ENCODE measurements around the gene APBB1IP. TPM values are rescaled to one million over a fixed set of nuclear protein-coding genes. Genes with fewer than 3 reads are reported as not detected.
"Not testable (repeated sequence)": the region's sequence is repeated elsewhere in the genome, so short reads cannot be mapped to it uniquely, and the experiment has no call there.

APBB1IP gene
- total RNA-seq, 4 donors from 2014 or later: 2.6 to 6.2 (median 5.1) TPM

- WGBS: 71% methylated on average over 3 of the region's 3 CpGs
- Histone ChIP-seq H3K4me1 (peaks cover 4 to 15% (median 11%) of the 10 kb centered on the region in 4 donors), H3K27me3 (no peaks in the 10 kb centered on the region), H3K4me3 (no peak overlapping the region), H3K36me3 (no peaks in the 10 kb centered on the region), H3K27ac (replicated peaks in 1 of 4) (peak overlapping the region in 1 of 4 donors; percentile 28), H3K9me3 (no peaks in the 10 kb centered on the region)
- no peak for TF ChIP-seq POLR2A (IDR thresholded peaks at IDR 0.05; ENCODE audit: low read depth)
- intact Hi-C loops (cut with DNase I): no loop called here
- no peak for DNase-seq (ENCODE audit: extremely low spot score)
Observed at GRCh38 chr10:26491276-26491675, 53.1 kb downstream of the APBB1IP start.

GRCh38 chr10:26491934-26492333 is 53.8 kb downstream of the APBB1IP start:
- Histone ChIP-seq H3K9me3 (no peaks in the 10 kb centered on the region), H3K27ac (replicated peaks in 1 of 4) (peak overlapping the region in 1 of 4 donors; percentile 28), H3K36me3 (no peaks in the 10 kb centered on the region), H3K4me3 (no peak overlapping the region), H3K27me3 (no peaks in the 10 kb centered on the region), H3K4me1 (peaks cover 4 to 9% (median 5%) of the 10 kb centered on the region in 4 donors)
- intact Hi-C loops (cut with DNase I): no loop called here
- TF ChIP-seq POLR2A (IDR thresholded peaks at IDR 0.05; ENCODE audit: low read depth) (no peak), EP300 (IDR thresholded peaks at IDR 0.05) (no peak), POLR2AphosphoS5 (IDR thresholded peaks at IDR 0.05) (no peak), CTCF (IDR thresholded peaks at IDR 0.05) (no peak)
- no peak for DNase-seq (ENCODE audit: extremely low spot score)
- WGBS: 45% methylated on average over 3 of the region's 3 CpGs

GRCh38 chr10:26492725-26493124 is 54.6 kb downstream of the APBB1IP start:
- H3K9me3 ChIP-seq; H3K4me1 ChIP-seq; H3K36me3 ChIP-seq; intact Hi-C loops (cut with DNase I); H3K27ac ChIP-seq (replicated peaks in 1 of 4); DNase-seq (ENCODE audit: extremely low spot score); H3K27me3 ChIP-seq; H3K4me3 ChIP-seq: not testable (repeated sequence)
- 87% methylated on average over 9 of the region's 9 CpGs for WGBS

- H3K36me3 ChIP-seq: no peaks in the 10 kb centered on the region
- no peak overlapping the region for H3K27ac ChIP-seq (replicated peaks in 1 of 4)
- intact Hi-C loops (cut with DNase I): no loop called here
- TF ChIP-seq POLR2AphosphoS5 (IDR thresholded peaks at IDR 0.05): no peak
- TF ChIP-seq POLR2A (IDR thresholded peaks at IDR 0.05; ENCODE audit: low read depth): no peak
- no peak for TF ChIP-seq EP300 (IDR thresholded peaks at IDR 0.05)
- no peak for TF ChIP-seq CTCF (IDR thresholded peaks at IDR 0.05)
- DNase-seq (ENCODE audit: extremely low spot score): no peak
- WGBS: 73% methylated on average over 2 of the region's 2 CpGs
- no peak overlapping the region for H3K4me3 ChIP-seq
- H3K4me1 ChIP-seq: no peaks in the 10 kb centered on the region
- no peaks in the 10 kb centered on the region for H3K27me3 ChIP-seq
- no peaks in the 10 kb centered on the region for H3K9me3 ChIP-seq
Observed at GRCh38 chr10:26494018-26494417, 55.9 kb downstream of the APBB1IP start.

- H3K4me3 ChIP-seq: no peak overlapping the region
- DNase-seq (ENCODE audit: extremely low spot score): no peak
- no peak overlapping the region for H3K27ac ChIP-seq (replicated peaks in 1 of 4)
- TF ChIP-seq POLR2AphosphoS5 (IDR thresholded peaks at IDR 0.05): no peak
- TF ChIP-seq EP300 (IDR thresholded peaks at IDR 0.05): no peak
- TF ChIP-seq CTCF (IDR thresholded peaks at IDR 0.05): no peak
- TF ChIP-seq POLR2A (IDR thresholded peaks at IDR 0.05; ENCODE audit: low read depth): no peak
- H3K27me3 ChIP-seq: no peaks in the 10 kb centered on the region
- no peaks in the 10 kb centered on the region for H3K4me1 ChIP-seq
- H3K36me3 ChIP-seq: no peaks in the 10 kb centered on the region
- no peaks in the 10 kb centered on the region for H3K9me3 ChIP-seq
- intact Hi-C loops (cut with DNase I): no loop called here
Observed at GRCh38 chr10:26499426-26499825, 61.3 kb downstream of the APBB1IP start.

- Histone ChIP-seq H3K4me1 (no peaks in the 10 kb centered on the region), H3K27me3 (no peaks in the 10 kb centered on the region), H3K4me3 (no peak overlapping the region), H3K27ac (replicated peaks in 1 of 4) (no peak overlapping the region), H3K9me3 (no peaks in the 10 kb centered on the region), H3K36me3 (no peaks in the 10 kb centered on the region)
- TF ChIP-seq EP300 (IDR thresholded peaks at IDR 0.05) (no peak), CTCF (IDR thresholded peaks at IDR 0.05) (no peak), POLR2AphosphoS5 (IDR thresholded peaks at IDR 0.05) (no peak), POLR2A (IDR thresholded peaks at IDR 0.05; ENCODE audit: low read depth) (no peak)
- DNase-seq (ENCODE audit: extremely low spot score): no peak
- 86% methylated on average over 6 of the region's 6 CpGs for WGBS
- intact Hi-C loops (cut with DNase I): no loop called here
Observed at GRCh38 chr10:26502986-26503385, 64.8 kb downstream of the APBB1IP start.

Data from esophagus muscularis mucosa (tissue), 4 donors.